GM12873 (cell line): ENCODE measurements around the gene EDC3.

Experiments used
- TF ChIP-seq, protein P1 (sequence below): IDR thresholded peaks from 2 replicates; pipeline ENCODE4 v1.5.1; 2012; ENCODE audit warnings: low read depth, mild to moderate bottlenecking, moderate library complexity, low read length, control low read depth; ENCODE audit not compliant: insufficient read depth; ENCODE audit errors: missing control alignments

Gene EDC3

DNA sequence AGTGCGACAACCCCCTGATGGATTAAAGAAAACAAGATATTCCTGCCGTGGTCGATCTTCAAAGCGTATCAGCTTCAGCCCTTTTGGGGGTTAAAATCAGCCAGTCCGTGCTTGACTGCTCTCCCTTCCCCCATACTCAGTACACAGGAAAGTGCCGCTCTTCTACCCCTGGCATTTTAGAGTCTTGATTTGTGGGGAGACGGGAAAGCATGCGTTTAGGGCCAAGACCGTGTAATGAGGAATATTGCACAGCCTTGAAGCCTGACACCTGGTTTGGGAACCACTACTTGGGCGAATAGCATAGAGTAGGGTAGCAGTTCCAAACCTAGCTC, 540 bp upstream of the EDC3 start:
- TF ChIP-seq, protein P1, sequence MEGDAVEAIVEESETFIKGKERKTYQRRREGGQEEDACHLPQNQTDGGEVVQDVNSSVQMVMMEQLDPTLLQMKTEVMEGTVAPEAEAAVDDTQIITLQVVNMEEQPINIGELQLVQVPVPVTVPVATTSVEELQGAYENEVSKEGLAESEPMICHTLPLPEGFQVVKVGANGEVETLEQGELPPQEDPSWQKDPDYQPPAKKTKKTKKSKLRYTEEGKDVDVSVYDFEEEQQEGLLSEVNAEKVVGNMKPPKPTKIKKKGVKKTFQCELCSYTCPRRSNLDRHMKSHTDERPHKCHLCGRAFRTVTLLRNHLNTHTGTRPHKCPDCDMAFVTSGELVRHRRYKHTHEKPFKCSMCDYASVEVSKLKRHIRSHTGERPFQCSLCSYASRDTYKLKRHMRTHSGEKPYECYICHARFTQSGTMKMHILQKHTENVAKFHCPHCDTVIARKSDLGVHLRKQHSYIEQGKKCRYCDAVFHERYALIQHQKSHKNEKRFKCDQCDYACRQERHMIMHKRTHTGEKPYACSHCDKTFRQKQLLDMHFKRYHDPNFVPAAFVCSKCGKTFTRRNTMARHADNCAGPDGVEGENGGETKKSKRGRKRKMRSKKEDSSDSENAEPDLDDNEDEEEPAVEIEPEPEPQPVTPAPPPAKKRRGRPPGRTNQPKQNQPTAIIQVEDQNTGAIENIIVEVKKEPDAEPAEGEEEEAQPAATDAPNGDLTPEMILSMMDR, result no peak

DNA sequence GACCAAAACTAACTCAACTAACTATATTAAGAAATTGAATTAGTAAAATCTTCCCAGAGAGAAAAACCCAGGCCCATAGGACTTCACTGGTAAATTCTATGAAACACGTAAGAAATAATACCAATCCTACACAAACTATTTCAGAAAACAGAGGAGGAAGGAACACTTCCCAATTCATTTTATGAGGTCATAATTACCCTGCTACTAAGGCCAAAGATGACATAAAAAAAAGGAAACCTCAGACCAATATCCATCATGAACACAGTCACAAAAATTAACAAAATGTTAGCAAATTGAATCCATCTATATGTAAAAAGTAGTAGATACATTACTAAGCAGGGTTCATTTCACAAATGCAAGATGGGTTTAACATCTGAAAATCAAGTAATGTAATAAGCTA, 3.5 kb downstream of the EDC3 start:
- TF ChIP-seq, protein P1, result no peak

DNA sequence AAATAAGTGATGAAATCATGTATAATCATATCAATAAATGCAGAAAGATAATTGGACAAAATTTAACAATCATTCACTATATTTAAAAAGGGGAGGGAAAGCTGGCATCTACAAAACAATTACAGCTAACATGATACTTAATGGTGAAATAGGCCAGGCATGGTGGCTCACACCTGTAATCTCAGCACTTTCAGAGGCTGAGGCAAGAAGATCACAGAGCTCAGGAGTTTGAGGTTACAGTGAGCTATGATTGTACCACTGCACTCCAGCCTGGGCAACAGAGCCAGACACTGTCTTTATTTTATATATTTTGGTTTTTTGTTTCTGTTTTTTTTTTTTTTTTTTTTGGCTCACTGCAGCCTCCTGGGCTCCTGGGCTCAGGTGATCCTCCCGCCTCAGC, 12.1 kb downstream of the EDC3 start:
- TF ChIP-seq, protein P1, result no peak

DNA sequence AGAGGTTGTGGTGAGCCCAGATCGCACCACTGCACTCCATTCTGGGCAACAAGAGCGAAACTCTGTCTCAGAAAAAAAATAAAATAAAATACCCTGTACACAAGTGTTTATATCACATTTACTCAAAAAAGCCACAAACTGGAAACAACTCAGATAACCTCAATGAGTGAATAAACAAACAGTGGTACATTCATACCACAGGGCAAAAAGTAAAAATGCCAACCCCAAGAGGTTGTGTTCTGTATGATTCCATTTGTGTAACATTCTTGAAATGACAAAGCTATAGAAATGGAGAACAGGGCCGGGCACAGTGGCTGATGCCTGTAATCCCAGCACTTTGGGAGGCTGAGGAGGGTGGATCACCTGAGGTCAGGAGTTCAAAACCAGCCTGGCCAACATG, 12.9 kb downstream of the EDC3 start:
- TF ChIP-seq, protein P1, result no peak

DNA sequence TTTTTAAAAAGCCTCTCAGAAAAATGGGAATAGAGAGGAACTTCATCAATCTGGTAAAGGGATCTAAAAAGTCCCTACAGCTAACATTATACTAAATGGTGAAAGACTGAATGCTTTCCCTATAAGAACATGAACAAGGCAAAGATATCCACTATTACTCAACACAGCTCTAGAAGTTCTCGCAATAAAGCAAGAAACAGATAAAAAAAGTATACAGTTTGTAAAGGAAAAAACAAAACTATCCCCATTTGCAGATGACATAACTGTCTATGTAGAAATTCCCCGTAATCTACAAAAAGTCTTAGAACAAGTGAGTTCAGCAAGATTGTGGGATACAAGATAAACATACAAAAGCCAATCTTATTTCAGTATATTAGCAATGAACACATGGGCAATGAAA, 15.4 kb downstream of the EDC3 start:
- TF ChIP-seq, protein P1, result no peak

DNA sequence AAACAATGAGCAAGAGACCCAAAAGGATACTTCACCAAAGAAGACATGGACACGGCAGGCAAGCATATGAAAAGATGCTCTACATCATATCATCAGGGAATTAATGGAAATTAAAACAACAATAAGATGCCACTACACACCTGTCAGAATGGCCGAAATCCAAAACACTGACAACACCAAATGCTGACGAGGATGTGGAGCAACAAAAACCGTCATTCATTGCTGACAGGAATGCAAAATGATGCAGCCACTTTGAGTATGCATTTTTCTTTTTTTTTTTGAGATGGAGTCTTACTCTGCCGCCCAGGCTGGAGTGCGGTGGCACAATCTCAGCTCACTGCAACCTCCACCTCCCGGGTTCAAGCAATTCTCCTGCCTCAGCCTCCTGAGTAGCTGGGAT, 19.0 kb downstream of the EDC3 start:
- TF ChIP-seq, protein P1, result no peak

DNA sequence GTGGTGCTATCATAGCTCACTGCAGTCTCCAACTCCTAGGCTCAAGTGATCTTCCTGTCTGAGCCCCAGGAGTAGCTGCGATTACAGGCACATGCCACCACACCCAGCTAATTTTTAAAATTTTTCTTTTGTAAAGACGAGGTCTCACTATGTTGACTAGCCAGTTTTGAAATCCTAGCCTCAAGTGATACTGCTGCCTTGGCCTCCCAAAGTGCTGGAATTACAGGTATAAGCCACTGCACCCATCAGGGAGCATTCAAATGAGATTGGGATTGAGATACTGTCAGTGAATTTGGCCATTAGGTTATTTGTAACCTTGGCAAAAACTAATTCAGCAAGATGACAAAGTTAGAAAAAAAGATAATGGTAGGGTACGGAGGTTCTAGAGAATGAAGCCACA, 21.7 kb downstream of the EDC3 start:
- TF ChIP-seq, protein P1, result no peak

DNA sequence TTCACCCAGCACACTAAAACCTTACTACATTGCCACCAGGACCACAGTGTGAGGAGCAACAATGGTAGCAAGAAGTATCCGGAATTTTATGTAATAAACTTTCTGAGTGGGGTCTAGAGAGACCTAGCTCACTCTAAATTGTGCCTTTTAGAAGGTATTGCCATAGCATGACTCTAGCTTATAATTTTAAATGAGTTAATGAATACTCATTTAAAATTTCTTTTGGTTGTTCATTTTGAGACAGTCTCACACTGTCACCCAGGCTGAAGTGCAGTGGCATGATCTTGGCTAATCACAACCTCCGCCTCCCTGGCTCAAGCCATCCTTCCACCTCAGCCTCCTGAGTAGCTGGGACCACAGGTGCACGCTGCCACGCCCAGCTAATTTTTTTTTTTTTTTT, 26.2 kb downstream of the EDC3 start:
- TF ChIP-seq, protein P1, result no peak
